ENCODE data around the gene TCF19.
"Not testable (repeated sequence)": the region's sequence is repeated elsewhere in the genome, so short reads cannot be mapped to it uniquely, and the experiment has no call there.

The TCF19 gene

DNA sequence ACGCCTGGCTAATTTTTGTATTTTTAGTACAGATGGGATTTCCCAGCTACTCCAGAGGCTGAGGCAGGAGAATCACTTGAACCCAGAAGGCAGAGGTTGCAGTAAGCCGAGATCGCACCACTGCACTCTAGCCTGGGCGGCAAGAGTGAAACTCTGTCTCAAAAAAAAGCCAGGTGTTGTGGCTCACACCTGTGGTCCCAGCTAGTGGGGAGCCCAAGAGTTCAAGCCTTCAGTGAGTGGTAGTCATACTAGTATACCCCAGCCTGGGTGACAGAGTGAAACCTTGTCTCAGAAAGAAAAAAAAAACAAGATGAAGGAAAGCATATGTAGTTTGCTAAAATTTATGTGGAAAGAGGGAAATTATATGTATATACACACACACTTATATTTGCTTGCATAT is 32.1 kb downstream of the TCF19 start:
- H3K36me3 ChIP-seq (ENCODE audit: control insufficient read depth, insufficient read depth, low read length) = peaks cover 4% of the 10 kb centered on the region

DNA sequence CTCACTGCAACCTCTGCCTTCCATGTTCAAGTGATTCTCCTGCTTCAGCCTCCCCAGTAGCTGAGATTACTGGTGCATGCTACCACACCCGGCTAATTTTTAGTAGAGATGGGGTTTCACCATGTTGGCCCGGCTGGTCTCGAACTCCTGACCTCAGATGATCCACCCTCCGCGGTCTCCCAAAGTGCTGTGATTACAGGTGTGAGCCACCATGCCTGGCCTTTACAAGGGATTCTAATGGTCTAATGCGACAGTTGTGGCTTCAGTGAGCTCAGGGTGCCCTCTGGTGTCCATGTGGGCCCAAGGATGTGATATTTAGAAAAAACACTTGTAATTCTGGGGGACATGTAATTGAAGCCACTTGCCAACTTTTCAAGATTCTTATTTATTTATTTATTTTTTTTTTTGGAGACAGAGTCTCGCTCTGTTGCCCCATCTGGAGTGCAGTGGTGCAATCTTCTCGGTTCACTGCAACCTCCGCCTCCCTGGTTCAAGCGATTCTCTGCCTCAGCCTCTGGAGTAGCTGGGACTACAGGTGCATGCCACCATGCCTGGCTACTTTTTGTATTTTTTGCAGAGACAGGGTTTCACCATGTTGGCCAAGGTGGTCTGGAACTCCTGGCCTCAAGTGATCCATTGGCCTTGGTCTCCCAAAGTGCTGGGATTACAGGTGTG is 34.2 kb downstream of the TCF19 start:
- peak in 2 of 3 donors; percentile 20 to 34 for DNase-seq
- H3K4me1 ChIP-seq (ENCODE audit: control insufficient read depth, insufficient read depth, low read length, poor library complexity, severe bottlenecking) = not testable (repeated sequence)

More for the DNA sequence above, 32.1 kb downstream of the TCF19 start:
- H3K27me3 ChIP-seq (replicated peaks; ENCODE audit: control insufficient read depth, insufficient read depth, low read length, poor library complexity, severe bottlenecking) = no peaks in the 10 kb centered on the region
- no peak for DNase-seq
- H3K4me1 ChIP-seq (ENCODE audit: control insufficient read depth, insufficient read depth, low read length, poor library complexity, severe bottlenecking) = no peaks in the 10 kb centered on the region
- no peaks in the 10 kb centered on the region for H3K9me3 ChIP-seq (ENCODE audit: control insufficient read depth, low read length)
- no peak overlapping the region for H3K4me3 ChIP-seq (ENCODE audit: insufficient read depth, low read depth, low read length, poor library complexity, severe bottlenecking)
- H3K27ac ChIP-seq (ENCODE audit: insufficient read depth, low read length, poor library complexity, severe bottlenecking) = no peak overlapping the region

GRCh38 chr6:31193206-31193605 is 34.8 kb downstream of the TCF19 start:
- H3K4me1 ChIP-seq (ENCODE audit: control insufficient read depth, insufficient read depth, low read length, poor library complexity, severe bottlenecking) = no peaks in the 10 kb centered on the region
- no peak overlapping the region for H3K27ac ChIP-seq (ENCODE audit: insufficient read depth, low read length, poor library complexity, severe bottlenecking)
- H3K27me3 ChIP-seq (replicated peaks; ENCODE audit: control insufficient read depth, insufficient read depth, low read length, poor library complexity, severe bottlenecking) = no peaks in the 10 kb centered on the region
- no peak for DNase-seq
- no peaks in the 10 kb centered on the region for H3K9me3 ChIP-seq (ENCODE audit: control insufficient read depth, low read length)
- H3K36me3 ChIP-seq (ENCODE audit: control insufficient read depth, insufficient read depth, low read length) = peaks cover 4% of the 10 kb centered on the region
- H3K4me3 ChIP-seq (ENCODE audit: insufficient read depth, low read depth, low read length, poor library complexity, severe bottlenecking) = no peak overlapping the region

More for the DNA sequence above, 34.2 kb downstream of the TCF19 start:
- not testable (repeated sequence) for H3K9me3 ChIP-seq (ENCODE audit: control insufficient read depth, low read length); H3K27me3 ChIP-seq (replicated peaks; ENCODE audit: control insufficient read depth, insufficient read depth, low read length, poor library complexity, severe bottlenecking); H3K4me3 ChIP-seq (ENCODE audit: insufficient read depth, low read depth, low read length, poor library complexity, severe bottlenecking); H3K36me3 ChIP-seq (ENCODE audit: control insufficient read depth, insufficient read depth, low read length); H3K27ac ChIP-seq (ENCODE audit: insufficient read depth, low read length, poor library complexity, severe bottlenecking)

DNA sequence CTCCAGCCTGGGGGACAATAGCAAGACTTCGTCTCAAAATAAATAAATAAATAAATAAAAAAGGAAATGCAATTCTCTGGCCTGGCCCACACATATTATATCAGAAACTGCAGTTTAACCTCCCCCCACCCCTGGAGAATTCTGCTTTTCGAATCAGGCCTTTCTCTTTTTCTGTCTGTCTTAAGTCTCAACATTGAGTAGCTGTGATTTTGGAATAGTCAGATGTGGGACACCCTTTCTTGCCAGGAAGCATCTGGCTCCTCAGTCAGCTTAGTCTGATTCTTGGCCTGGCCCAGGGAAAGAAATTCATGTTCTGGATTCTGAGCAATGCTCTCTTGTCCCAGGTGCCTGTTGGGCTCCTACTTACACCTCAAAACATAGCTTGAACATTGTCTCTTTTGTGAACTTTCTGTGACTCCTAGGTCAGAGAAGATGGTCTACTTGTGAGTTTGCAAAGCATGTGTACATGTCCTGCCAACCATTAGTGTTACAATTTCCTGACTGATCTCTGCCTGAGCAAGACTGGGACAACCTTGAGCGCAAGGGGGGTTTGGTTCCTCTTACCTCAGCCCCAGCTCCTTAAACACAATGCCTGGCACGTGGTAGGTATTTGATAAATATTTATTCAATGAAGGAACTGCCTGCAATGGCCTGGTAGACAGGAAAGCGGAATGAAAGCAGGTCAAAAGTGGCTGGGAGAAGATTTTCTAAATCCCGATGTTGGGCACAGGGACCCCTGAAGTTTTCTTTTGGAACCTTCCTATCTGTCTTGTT is 35.9 kb downstream of the TCF19 start:
- DNase-seq = no peak
- no peaks in the 10 kb centered on the region for H3K27me3 ChIP-seq (replicated peaks; ENCODE audit: control insufficient read depth, insufficient read depth, low read length, poor library complexity, severe bottlenecking)
- H3K36me3 ChIP-seq (ENCODE audit: control insufficient read depth, insufficient read depth, low read length) = peaks cover 4% of the 10 kb centered on the region
- H3K4me1 ChIP-seq (ENCODE audit: control insufficient read depth, insufficient read depth, low read length, poor library complexity, severe bottlenecking) = no peaks in the 10 kb centered on the region
- no peaks in the 10 kb centered on the region for H3K9me3 ChIP-seq (ENCODE audit: control insufficient read depth, low read length)
- H3K27ac ChIP-seq (ENCODE audit: insufficient read depth, low read length, poor library complexity, severe bottlenecking) = no peak overlapping the region
- H3K4me3 ChIP-seq (ENCODE audit: insufficient read depth, low read depth, low read length, poor library complexity, severe bottlenecking) = no peak overlapping the region

DNA sequence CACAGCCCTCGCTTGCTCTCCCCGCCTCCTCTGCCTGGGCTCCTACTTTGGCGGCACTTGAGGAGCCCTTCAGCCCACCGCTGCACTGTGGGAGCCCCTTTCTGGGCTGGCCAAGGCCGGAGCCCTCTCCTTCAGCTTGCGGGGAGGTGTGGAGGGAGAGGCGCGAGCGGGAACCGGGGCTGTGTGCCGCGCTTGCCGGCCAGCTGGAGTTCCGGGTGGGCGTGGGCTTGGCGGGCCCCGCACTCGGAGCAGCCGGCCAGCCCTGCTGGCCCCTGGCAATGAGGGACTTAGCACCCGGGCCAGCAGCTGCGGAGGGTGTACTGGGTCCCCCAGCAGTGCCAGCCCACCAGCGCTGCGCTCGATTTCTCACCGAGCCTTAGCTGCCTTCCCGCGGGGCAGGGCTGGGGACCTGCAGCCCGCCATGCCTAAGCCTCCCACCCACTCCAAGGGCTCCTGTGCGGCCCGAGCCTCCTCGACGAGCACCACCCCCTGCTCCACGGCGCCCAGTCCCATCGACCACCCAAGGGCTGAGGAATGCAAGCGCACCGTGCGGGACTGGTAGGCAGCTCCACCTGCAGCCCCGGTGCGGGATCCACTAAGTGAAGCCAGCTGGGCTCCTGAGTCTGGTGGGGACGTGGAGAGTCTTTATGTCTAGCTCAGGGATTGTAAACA is 37.1 kb downstream of the TCF19 start:
- not testable (repeated sequence) for H3K4me3 ChIP-seq (ENCODE audit: insufficient read depth, low read depth, low read length, poor library complexity, severe bottlenecking); H3K9me3 ChIP-seq (ENCODE audit: control insufficient read depth, low read length); H3K36me3 ChIP-seq (ENCODE audit: control insufficient read depth, insufficient read depth, low read length); H3K27ac ChIP-seq (ENCODE audit: insufficient read depth, low read length, poor library complexity, severe bottlenecking); DNase-seq; H3K27me3 ChIP-seq (replicated peaks; ENCODE audit: control insufficient read depth, insufficient read depth, low read length, poor library complexity, severe bottlenecking); H3K4me1 ChIP-seq (ENCODE audit: control insufficient read depth, insufficient read depth, low read length, poor library complexity, severe bottlenecking)

DNA sequence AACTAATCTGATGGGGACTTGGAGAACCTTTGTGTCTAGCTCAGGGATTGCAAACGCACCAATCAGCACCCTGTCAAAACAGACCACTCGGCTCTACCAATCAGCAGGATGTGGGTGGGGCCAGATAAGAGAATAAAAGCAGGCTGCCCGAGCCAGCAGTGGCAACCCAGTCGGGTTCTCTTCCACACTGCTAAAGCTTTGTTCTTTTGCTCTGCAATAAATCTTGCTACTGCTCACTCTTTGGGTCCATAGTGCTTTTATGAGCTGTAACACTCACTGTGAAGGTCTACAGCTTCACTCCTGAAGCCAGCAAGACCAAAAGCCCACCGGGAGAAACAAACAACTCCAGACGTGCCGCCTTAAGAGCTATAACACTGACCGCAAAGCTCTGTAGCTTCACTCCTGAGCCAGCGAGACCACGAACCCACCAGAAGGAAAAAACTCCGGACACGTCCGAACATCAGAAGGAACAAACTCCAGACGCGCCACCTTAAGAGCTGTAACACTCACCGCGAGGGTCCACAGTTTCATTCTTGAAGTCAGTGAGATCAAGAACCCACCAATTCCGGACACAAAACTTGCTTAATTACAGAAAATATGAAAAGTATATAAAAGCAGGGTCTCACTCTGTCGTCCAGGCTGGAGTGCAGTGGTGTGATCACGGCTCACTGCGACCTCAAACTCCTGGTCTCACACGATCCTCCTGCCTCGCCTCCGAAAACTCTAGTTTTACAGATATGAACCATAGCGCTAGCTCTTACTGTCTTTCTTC is 38.0 kb downstream of the TCF19 start:
- H3K4me1 ChIP-seq (ENCODE audit: control insufficient read depth, insufficient read depth, low read length, poor library complexity, severe bottlenecking); H3K27me3 ChIP-seq (replicated peaks; ENCODE audit: control insufficient read depth, insufficient read depth, low read length, poor library complexity, severe bottlenecking); H3K9me3 ChIP-seq (ENCODE audit: control insufficient read depth, low read length); DNase-seq; H3K36me3 ChIP-seq (ENCODE audit: control insufficient read depth, insufficient read depth, low read length): not testable (repeated sequence)
- H3K27ac ChIP-seq (ENCODE audit: insufficient read depth, low read length, poor library complexity, severe bottlenecking) = peak overlapping the region; percentile 100
- peak overlapping the region; percentile 44 for H3K4me3 ChIP-seq (ENCODE audit: insufficient read depth, low read depth, low read length, poor library complexity, severe bottlenecking)

GRCh38 chr6:31197559-31198305 is 39.3 kb downstream of the TCF19 start:
- Histone ChIP-seq H3K27me3 (replicated peaks; ENCODE audit: control insufficient read depth, insufficient read depth, low read length, poor library complexity, severe bottlenecking) (no peaks in the 10 kb centered on the region), H3K27ac (ENCODE audit: insufficient read depth, low read length, poor library complexity, severe bottlenecking) (peak overlapping the region; percentile 100), H3K4me3 (ENCODE audit: insufficient read depth, low read depth, low read length, poor library complexity, severe bottlenecking) (peak overlapping the region; percentile 95), H3K36me3 (ENCODE audit: control insufficient read depth, insufficient read depth, low read length) (peaks cover 7% of the 10 kb centered on the region), H3K4me1 (ENCODE audit: control insufficient read depth, insufficient read depth, low read length, poor library complexity, severe bottlenecking) (peaks cover 19% of the 10 kb centered on the region), H3K9me3 (ENCODE audit: control insufficient read depth, low read length) (no peaks in the 10 kb centered on the region)
- peak; percentile 93 to 95 (median 94) for DNase-seq

DNA sequence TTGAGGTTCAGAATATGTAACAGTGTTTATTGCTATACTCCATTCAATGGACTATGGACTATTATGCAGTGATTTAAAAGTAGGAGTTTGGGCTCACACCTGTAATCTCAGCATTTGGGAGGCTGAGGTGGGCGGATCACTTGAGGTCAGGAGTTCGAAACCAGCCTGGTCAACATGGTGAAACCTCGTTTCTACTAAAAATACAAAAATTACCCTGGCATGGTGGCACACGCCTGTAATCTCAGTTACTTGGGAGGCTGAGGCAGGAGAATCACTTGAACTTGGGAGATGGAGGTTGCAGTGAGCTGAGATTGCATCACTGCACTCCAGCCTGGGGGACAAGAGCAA is 40.7 kb downstream of the TCF19 start:
- not testable (repeated sequence) for H3K9me3 ChIP-seq (ENCODE audit: control insufficient read depth, low read length); DNase-seq; H3K36me3 ChIP-seq (ENCODE audit: control insufficient read depth, insufficient read depth, low read length); H3K27me3 ChIP-seq (replicated peaks; ENCODE audit: control insufficient read depth, insufficient read depth, low read length, poor library complexity, severe bottlenecking)
- Histone ChIP-seq H3K4me1 (ENCODE audit: control insufficient read depth, insufficient read depth, low read length, poor library complexity, severe bottlenecking) (peaks cover 29% of the 10 kb centered on the region), H3K4me3 (ENCODE audit: insufficient read depth, low read depth, low read length, poor library complexity, severe bottlenecking) (peak overlapping the region; percentile 95), H3K27ac (ENCODE audit: insufficient read depth, low read length, poor library complexity, severe bottlenecking) (peak overlapping the region; percentile 100)
